Astrocyte (in vitro differentiated cells and primary cell): ENCODE results near the gene PMEL.

Experiments used
- CTCF ChIP-seq: IDR thresholded peaks from 2 replicates; pipeline ENCODE4 v1.5.1; 2011; ENCODE audit warnings: low read depth, mild to moderate bottlenecking, inconsistent platforms, low read length, moderate library complexity; ENCODE audit not compliant: insufficient read depth
- EZH2 ChIP-seq: IDR thresholded peaks from 2 replicates; pipeline ENCODE4 v1.6.1; 2012; ENCODE audit warnings: mild to moderate bottlenecking, low read length, inconsistent platforms; ENCODE audit not compliant: insufficient read depth

GRCh38 chr12:55978393-55978792, 12.6 kb upstream of the PMEL start:
- TF ChIP-seq CTCF, result no peak
- TF ChIP-seq EZH2, result no peak
